Measurements from ENCODE around the gene COL18A1. TPM values are rescaled to one million over a fixed set of nuclear protein-coding genes. Genes with fewer than 3 reads are reported as not detected.
"Not testable (repeated sequence)": the region's sequence is repeated elsewhere in the genome, so short reads cannot be mapped to it uniquely, and the experiment has no call there.

The COL18A1 gene
- total RNA-seq, 1 donor from 2014 or later, result 302 TPM

DNA sequence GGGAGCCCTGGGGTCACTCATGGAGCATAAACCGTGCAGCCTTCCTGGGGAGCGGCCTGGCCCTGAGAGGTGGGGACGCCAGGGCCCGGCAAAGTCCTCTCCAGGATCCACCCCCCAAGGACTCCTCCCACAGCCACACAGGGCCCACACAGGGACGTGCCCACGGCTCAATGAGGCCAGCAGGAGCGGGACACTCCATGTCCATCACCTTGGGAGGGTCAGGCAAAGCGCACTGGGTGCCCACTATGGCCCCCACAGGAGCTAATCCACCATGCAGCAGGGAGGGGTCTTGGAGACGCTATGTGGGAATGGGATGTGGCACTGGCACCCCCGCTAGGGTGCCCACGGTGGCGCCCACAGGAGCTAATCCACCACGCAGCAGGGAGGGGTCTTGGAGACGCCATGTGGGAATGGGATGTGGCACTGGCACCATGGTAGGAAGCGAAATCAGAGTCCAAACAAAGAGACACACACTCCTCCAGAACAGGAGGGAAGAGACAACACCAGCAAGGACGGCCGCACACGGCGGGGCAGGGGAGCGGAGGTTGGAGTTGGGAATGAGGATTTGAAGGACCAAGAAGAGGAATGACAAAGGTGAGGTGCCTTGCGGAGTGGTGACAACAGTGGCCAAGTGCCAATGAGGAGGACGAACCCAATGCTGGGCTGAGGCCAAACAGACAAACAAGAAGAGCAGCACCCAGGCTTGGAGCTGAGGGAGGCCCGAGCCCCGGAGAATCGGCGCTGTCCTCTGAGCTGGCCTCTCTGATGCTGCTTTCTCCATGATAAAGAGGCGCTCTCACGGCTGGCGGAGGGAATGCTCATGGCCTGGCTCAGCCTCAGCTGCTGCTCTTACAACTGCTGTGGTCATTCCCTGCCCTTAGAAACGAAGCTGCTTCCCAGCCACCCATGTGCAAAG lies 155.4 kb downstream of the COL18A1 start:
- Mint-ChIP-seq H3K27me3 (ENCODE audit: low read depth) (no peaks in the 10 kb centered on the region), H3K4me3 (no peak overlapping the region), H3K4me1 (peaks cover 17% of the 10 kb centered on the region), H3K36me3 (peaks cover 6% of the 10 kb centered on the region), H3K27ac (no peak overlapping the region), H3K9me3 (peaks cover 13% of the 10 kb centered on the region)
- DNase-seq (ENCODE audit: low spot score in 2 of 2, unreplicated experiment in 2 of 2), result no peak
- TF ChIP-seq, protein P1, sequence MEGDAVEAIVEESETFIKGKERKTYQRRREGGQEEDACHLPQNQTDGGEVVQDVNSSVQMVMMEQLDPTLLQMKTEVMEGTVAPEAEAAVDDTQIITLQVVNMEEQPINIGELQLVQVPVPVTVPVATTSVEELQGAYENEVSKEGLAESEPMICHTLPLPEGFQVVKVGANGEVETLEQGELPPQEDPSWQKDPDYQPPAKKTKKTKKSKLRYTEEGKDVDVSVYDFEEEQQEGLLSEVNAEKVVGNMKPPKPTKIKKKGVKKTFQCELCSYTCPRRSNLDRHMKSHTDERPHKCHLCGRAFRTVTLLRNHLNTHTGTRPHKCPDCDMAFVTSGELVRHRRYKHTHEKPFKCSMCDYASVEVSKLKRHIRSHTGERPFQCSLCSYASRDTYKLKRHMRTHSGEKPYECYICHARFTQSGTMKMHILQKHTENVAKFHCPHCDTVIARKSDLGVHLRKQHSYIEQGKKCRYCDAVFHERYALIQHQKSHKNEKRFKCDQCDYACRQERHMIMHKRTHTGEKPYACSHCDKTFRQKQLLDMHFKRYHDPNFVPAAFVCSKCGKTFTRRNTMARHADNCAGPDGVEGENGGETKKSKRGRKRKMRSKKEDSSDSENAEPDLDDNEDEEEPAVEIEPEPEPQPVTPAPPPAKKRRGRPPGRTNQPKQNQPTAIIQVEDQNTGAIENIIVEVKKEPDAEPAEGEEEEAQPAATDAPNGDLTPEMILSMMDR (IDR thresholded peaks at IDR 0.05; ENCODE audit: unreplicated experiment), result no peak

DNA sequence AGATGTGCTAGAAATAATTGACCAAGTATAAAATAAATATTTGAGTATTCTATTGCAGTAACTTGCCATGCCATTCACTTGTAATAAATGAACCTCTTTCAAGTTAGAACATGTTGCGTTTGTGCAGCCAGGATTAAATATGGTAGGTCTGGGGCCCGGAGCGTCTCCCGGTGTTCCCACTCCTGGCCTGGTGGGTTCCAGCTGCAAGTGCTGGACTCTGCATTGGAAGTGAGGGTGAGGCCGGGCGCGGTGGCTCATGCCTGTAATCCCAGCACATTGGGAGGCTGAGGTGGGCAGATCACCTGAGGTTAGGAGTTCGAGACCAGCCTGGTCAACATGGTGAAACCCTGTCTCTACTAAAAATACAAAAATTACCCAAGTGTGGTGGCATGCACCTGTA lies 156.3 kb downstream of the COL18A1 start:
- H3K4me3 Mint-ChIP-seq; DNase-seq (ENCODE audit: low spot score in 2 of 2, unreplicated experiment in 2 of 2); H3K27ac Mint-ChIP-seq; H3K36me3 Mint-ChIP-seq; H3K27me3 Mint-ChIP-seq (ENCODE audit: low read depth): not testable (repeated sequence)
- H3K4me1 Mint-ChIP-seq, result peaks cover 17% of the 10 kb centered on the region
- peaks cover 13% of the 10 kb centered on the region for H3K9me3 Mint-ChIP-seq

DNA sequence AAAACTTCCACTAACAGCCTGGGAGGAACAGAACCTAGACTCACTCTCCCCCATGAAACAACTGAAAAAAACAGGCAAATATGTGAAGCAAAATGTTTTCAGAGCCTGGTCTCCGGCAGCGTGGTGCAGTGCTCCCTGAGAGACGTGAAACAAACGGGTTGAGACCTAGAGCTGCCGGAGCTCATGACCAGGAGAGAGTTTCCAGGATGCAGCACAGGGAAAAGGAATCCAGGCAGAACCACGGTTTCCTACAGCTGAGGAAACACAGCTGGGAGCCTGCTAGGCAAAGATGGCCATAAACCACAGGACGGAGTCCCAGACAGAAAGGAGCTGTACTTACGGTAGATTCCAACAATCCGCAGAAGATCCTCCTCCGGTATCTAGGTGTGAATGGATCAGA lies 157.4 kb downstream of the COL18A1 start:
- peak overlapping the region; percentile 13 for H3K27ac Mint-ChIP-seq
- H3K4me1 Mint-ChIP-seq, result peaks cover 17% of the 10 kb centered on the region
- TF ChIP-seq, protein P1 (IDR thresholded peaks at IDR 0.05; ENCODE audit: unreplicated experiment), result no peak
- H3K4me3 Mint-ChIP-seq, result no peak overlapping the region
- H3K9me3 Mint-ChIP-seq, result peaks cover 13% of the 10 kb centered on the region
- no peak for DNase-seq (ENCODE audit: low spot score in 2 of 2, unreplicated experiment in 2 of 2)
- H3K36me3 Mint-ChIP-seq, result peaks cover 6% of the 10 kb centered on the region
- H3K27me3 Mint-ChIP-seq (ENCODE audit: low read depth), result peaks cover 12% of the 10 kb centered on the region

DNA sequence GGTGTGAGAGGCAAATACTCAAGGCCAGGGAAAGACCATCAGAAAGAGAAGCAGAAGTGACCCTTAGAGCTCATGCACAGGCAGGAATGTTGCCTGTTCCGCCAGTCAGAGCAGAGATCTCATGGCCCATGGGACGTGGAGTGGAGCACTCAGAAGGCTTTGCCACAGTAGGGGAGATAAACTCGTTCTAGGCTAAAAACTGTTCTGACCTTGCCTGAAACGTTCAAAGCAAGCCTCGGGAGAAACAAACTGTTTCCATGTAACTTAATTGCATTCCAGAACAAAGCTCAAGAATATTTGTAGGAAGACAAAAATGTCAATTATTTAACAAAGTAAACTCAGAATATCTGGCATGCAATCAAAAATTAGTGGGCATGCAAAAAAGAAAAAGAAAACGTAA lies 158.0 kb downstream of the COL18A1 start:
- peaks cover 17% of the 10 kb centered on the region for H3K4me1 Mint-ChIP-seq
- peaks cover 13% of the 10 kb centered on the region for H3K9me3 Mint-ChIP-seq
- peak overlapping the region; percentile 40 for H3K27ac Mint-ChIP-seq
- peaks cover 6% of the 10 kb centered on the region for H3K36me3 Mint-ChIP-seq
- no peak for DNase-seq (ENCODE audit: low spot score in 2 of 2, unreplicated experiment in 2 of 2)
- peak overlapping the region; percentile 0 for H3K4me3 Mint-ChIP-seq
- TF ChIP-seq, protein P1 (IDR thresholded peaks at IDR 0.05; ENCODE audit: unreplicated experiment), result no peak
- peaks cover 15% of the 10 kb centered on the region for H3K27me3 Mint-ChIP-seq (ENCODE audit: low read depth)

Small RNAs within 50 kb of the gene (microRNA-seq; reads per million reads assigned to microRNA genes)
- gene MIR6815, result 10.3 reads per million, percentile 33 among the genes with 10 or more reads in this experiment

Other genes starting within 250 kb of the COL18A1 start
- 62.5 to 64.7 TPM (median 63.4 TPM) in 3 replicates for gene POFUT2, start 117.3 kb upstream of the COL18A1 start, total RNA-seq
- gene SLC19A1, start 137.3 kb downstream of the COL18A1 start, total RNA-seq, result 32.6 to 36.8 TPM (median 33.0 TPM) in 3 replicates
- gene PCBP3, start 238.6 kb downstream of the COL18A1 start, total RNA-seq, result 5.0 to 5.4 TPM (median 5.1 TPM) in 3 replicates

Measured in mesothelial cell of epicardium (in vitro differentiated cells).